Diencephalon (tissue), 1 donor: ENCODE data around the gene ACSL4. TPM values are rescaled to one million over a fixed set of nuclear protein-coding genes. Genes with fewer than 3 reads are reported as not detected.

Source experiments
- small RNA-seq: library from RNA; depleted of rRNA; stranded (forward); fragments of <200 nt; gene quantifications from one replicate; pipeline ENCODE3, GENCODE V24; 2014
- total RNA-seq: library from RNA; depleted of rRNA; stranded (reverse); fragments of >200 nt; gene quantifications from one replicate; pipeline ENCODE4 v1.2.3, GENCODE V29; 2014

Gene ACSL4
- total RNA-seq = 243 TPM

DNA sequence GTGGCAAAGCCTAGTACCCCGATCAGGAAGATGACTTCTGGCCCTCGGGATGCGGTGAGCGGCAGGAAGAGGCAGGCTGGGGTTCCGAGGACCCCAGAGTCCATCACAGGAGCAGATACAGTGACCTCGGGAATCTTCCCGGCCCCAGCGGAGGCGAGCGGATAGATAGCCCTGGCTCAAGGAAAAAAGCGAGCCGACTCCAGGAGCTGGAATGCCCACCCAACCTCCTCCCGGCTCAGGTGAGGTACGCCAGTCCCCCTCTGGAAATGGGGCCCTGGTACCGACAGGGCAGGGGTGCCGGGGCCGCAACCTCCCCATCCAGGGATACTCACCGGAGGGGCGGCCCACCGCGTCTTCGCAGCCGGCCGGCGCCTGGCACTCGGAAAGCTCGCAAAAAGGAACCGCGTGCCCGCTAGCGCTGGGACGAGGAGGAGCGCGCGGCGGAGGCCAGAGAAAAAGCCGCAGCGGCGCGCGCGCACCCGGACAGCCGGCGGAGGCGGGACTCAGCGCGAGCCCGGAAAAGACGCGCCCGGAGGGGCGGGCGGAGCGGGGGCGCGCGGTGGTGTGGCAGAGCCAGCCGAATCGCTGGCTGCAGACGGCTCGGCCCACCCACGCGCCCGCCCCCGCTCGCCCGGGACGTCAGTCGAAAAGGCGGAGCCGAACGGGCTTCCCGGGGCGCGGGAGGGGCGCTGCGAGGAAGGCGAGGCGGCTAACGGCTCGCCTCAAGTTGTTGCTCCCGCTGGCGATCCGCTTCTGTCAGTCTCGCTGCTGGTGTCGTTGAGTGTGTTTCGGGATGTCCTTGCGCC lies at the start of gene ACSL4:
Gene ACSL4 (minus strand): TSS at position 451 of the 806 bp plus-strand sequence. CDS start 49,894 bp downstream, outside the sequence.

GRCh38 chrX:109624641-109625616 lies 108.1 kb downstream of the ACSL4 start, which contains the start of gene KCNE5:
TSS of gene KCNE5 (minus strand) at chrX:109625172. CDS start at chrX:109625020, 152 bp downstream.

Small RNA genes within 50 kb of the gene (small RNA-seq; reads per million reads assigned to genes)
- gene AL118496.2 (not detected), gene RF00019 (not detected)

Other genes starting within 250 kb of the ACSL4 start
- 25.4 TPM for gene NXT2, start 196.4 kb downstream of the ACSL4 start, total RNA-seq
- 7.8 TPM for gene KCNE5, start 108.1 kb downstream of the ACSL4 start, total RNA-seq